Measurements from ENCODE around the gene MCCC1. TPM values are rescaled to one million over a fixed set of nuclear protein-coding genes. Genes with fewer than 3 reads are reported as not detected.

MCCC1 gene
- total and polyA plus RNA-seq, 2 experiments from 2014 or later = 20.4 to 21.5 TPM

- H3K9ac ChIP-seq = no peak overlapping the region
- 0 out of 2 replicates have a peak, but pooled peaks cover 7% of the 10 kb centered on the region for H3F3A ChIP-seq (ENCODE audit: insufficient read depth)
- H3K36me3 ChIP-seq (ENCODE audit: low read depth) = no peaks in the 10 kb centered on the region
- in situ Hi-C loops (cut with MboI) = loop anchor here (10.0 kb wide), 1 partner anchor 256 kb away; no protein-coding TSS in a partner anchor
- TF ChIP-seq EZH2 (IDR thresholded peaks at IDR 0.05; ENCODE audit: insufficient read depth, poor library complexity, severe bottlenecking) = no peak
- no peak for TF ChIP-seq EZH2phosphoT487 (IDR thresholded peaks at IDR 0.05; ENCODE audit: insufficient read depth, low read depth)
- H3K27ac ChIP-seq = no peak overlapping the region
- no peak overlapping the region for H2AFZ ChIP-seq
- no peaks in the 10 kb centered on the region for H3K9me2 ChIP-seq (ENCODE audit: insufficient read depth)
- H3K9me3 ChIP-seq (ENCODE audit: low read depth) = no peaks in the 10 kb centered on the region
- 0 out of 2 replicates have a peak, but pooled peaks cover 4% of the 10 kb centered on the region for H3K27me3 ChIP-seq (replicated peaks; ENCODE audit: insufficient read depth)
- no peak overlapping the region for H3K4me3 ChIP-seq
- peak; percentile 39 for DNase-seq
- no peak overlapping the region for H3K4me2 ChIP-seq (ENCODE audit: unreplicated experiment)
- no peaks in the 10 kb centered on the region for H4K20me1 ChIP-seq (ENCODE audit: insufficient read depth)
- H3K79me2 ChIP-seq (ENCODE audit: insufficient read depth) = no peaks in the 10 kb centered on the region
- peaks cover 12% of the 10 kb centered on the region; the same call in 1 of the 2 replicates for H3K4me1 ChIP-seq (ENCODE audit: insufficient read depth)
- 15 to 19% methylated on average over 1 of the region's 1 CpG for WGBS, 2 experiments (ENCODE audit: low coverage in 1 of 2, low lambda C conversion rate in 2 of 2, missing lambda C conversion rate in 2 of 2)
Observed at GRCh38 chr3:183129243-183129642, 29.9 kb upstream of the MCCC1 start.

DNA sequence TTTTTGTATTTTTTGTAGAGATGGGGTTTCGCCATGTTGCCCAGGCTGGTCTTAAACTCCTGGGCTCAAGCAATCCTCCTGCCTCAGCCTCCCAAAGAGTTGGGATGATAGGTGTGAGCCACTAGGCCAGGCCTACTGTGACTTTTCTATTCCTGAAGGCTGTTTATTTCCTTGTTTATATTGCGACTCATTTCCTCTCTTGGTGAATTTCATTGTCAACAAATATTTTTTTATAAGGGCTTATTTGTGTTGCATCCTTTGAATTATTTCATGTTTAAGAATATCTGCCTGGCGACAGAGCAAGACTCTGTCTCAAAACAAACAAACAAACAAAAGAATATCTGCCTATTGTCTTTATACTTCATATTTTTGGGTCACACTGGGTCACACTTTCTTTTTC, 29.4 kb upstream of the MCCC1 start:
- Histone ChIP-seq H3K9me3 (ENCODE audit: low read depth) (no peaks in the 10 kb centered on the region), H3F3A (ENCODE audit: insufficient read depth) (0 out of 2 replicates have a peak, but pooled peaks cover 7% of the 10 kb centered on the region), H3K4me3 (no peak overlapping the region), H2AFZ (no peak overlapping the region), H3K27me3 (replicated peaks; ENCODE audit: insufficient read depth) (0 out of 2 replicates have a peak, but pooled peaks cover 4% of the 10 kb centered on the region), H4K20me1 (ENCODE audit: insufficient read depth) (no peaks in the 10 kb centered on the region), H3K9me2 (ENCODE audit: insufficient read depth) (no peaks in the 10 kb centered on the region), H3K27ac (no peak overlapping the region), H3K4me1 (ENCODE audit: insufficient read depth) (peaks cover 12% of the 10 kb centered on the region; the same call in 1 of the 2 replicates), H3K36me3 (ENCODE audit: low read depth) (no peaks in the 10 kb centered on the region), H3K4me2 (ENCODE audit: unreplicated experiment) (no peak overlapping the region), H3K79me2 (ENCODE audit: insufficient read depth) (no peaks in the 10 kb centered on the region), H3K9ac (no peak overlapping the region)
- WGBS, 2 experiments (ENCODE audit: low coverage in 1 of 2, low lambda C conversion rate in 2 of 2, missing lambda C conversion rate in 2 of 2) = 73 to 84% methylated on average over 3 of the region's 3 CpGs
- no peak for TF ChIP-seq EZH2phosphoT487 (IDR thresholded peaks at IDR 0.05; ENCODE audit: insufficient read depth, low read depth)
- no peak for TF ChIP-seq EZH2 (IDR thresholded peaks at IDR 0.05; ENCODE audit: insufficient read depth, poor library complexity, severe bottlenecking)
- in situ Hi-C loops (cut with MboI) = loop anchor here (10.0 kb wide), 1 partner anchor 256 kb away; no protein-coding TSS in a partner anchor
- DNase-seq = no peak

DNA sequence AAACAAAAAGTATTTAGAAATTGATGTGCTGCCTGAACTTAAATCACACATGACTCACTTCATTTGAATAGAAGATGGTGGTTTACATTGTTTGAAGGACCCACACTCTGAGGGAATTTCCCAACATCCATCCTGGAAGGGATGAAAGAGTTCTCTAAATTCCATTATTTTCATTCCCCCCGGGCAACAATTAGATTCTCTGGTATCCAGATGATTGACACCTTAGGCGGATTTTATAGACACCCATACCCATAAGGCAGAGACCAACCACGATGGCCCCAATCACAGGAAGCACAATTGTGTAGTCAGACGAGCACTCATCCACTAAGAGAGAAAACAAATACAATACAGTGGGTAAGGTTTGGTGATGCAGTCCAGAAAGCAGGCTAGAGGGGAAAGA, 24.6 kb upstream of the MCCC1 start:
- H3K36me3 ChIP-seq (ENCODE audit: low read depth) = no peaks in the 10 kb centered on the region
- no peaks in the 10 kb centered on the region for H4K20me1 ChIP-seq (ENCODE audit: insufficient read depth)
- H2AFZ ChIP-seq = no peak overlapping the region
- no peaks in the 10 kb centered on the region for H3K9me2 ChIP-seq (ENCODE audit: insufficient read depth)
- WGBS, 2 experiments (ENCODE audit: low coverage in 1 of 2, low lambda C conversion rate in 2 of 2, missing lambda C conversion rate in 2 of 2) = 54 to 56% methylated on average over 4 of the region's 4 CpGs
- no peaks in the 10 kb centered on the region for H3K79me2 ChIP-seq (ENCODE audit: insufficient read depth)
- no peaks in the 10 kb centered on the region for H3K27me3 ChIP-seq (replicated peaks; ENCODE audit: insufficient read depth)
- H3K4me3 ChIP-seq = no peak overlapping the region
- no peaks in the 10 kb centered on the region for H3K9me3 ChIP-seq (ENCODE audit: low read depth)
- H3F3A ChIP-seq (ENCODE audit: insufficient read depth) = no peaks in the 10 kb centered on the region
- no peak for DNase-seq
- H3K9ac ChIP-seq = no peak overlapping the region
- H3K27ac ChIP-seq = no peak overlapping the region
- no peak overlapping the region for H3K4me2 ChIP-seq (ENCODE audit: unreplicated experiment)
- H3K4me1 ChIP-seq (ENCODE audit: insufficient read depth) = no peaks in the 10 kb centered on the region
- TF ChIP-seq EZH2phosphoT487 (IDR thresholded peaks at IDR 0.05; ENCODE audit: insufficient read depth, low read depth) (no peak), EZH2 (IDR thresholded peaks at IDR 0.05; ENCODE audit: insufficient read depth, poor library complexity, severe bottlenecking) (no peak)
- in situ Hi-C loops (cut with MboI) = loop anchor here (10.0 kb wide), 1 partner anchor 261 kb away; no protein-coding TSS in a partner anchor

DNA sequence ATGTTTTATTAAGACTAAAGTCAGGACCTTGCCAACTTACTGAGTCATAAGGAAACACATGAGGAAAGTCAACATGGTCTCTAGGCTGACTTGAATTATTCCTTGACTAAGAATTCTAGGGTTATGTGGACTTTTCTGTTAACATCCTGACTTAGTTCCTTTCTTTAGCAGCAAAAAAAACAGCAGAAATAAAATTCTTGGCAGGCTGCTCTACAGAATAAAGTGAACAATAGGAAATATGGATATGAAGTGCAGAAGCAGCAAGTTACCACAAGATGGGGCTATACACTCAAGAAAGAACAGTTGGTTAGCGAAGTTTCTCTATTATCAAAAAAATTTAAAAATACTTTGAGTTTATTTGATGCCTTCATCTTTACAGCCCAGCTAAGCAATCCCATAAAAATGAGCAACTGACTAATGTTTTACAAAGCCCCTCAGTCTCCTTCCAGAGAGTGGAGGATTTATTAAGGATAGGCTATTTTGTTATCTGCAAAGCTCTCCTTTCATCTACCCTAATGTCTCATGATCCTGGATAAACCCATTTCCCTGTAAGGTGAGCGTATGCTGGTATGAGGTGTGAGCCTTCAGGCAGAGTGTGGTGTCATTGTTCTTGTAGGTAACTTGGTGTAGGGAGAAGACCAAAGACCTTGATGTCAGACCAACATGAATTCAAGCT, 23.1 kb upstream of the MCCC1 start:
- TF ChIP-seq EZH2 (IDR thresholded peaks at IDR 0.05; ENCODE audit: insufficient read depth, poor library complexity, severe bottlenecking) (no peak), EZH2phosphoT487 (IDR thresholded peaks at IDR 0.05; ENCODE audit: insufficient read depth, low read depth) (no peak)
- Histone ChIP-seq H3K4me1 (ENCODE audit: insufficient read depth) (no peaks in the 10 kb centered on the region), H3K9ac (no peak overlapping the region), H3K4me3 (no peak overlapping the region), H3F3A (ENCODE audit: insufficient read depth) (no peaks in the 10 kb centered on the region), H2AFZ (no peak overlapping the region), H3K4me2 (ENCODE audit: unreplicated experiment) (no peak overlapping the region), H3K9me2 (ENCODE audit: insufficient read depth) (no peaks in the 10 kb centered on the region), H3K27ac (no peak overlapping the region), H4K20me1 (ENCODE audit: insufficient read depth) (no peaks in the 10 kb centered on the region), H3K36me3 (ENCODE audit: low read depth) (no peaks in the 10 kb centered on the region), H3K27me3 (replicated peaks; ENCODE audit: insufficient read depth) (peaks cover 4% of the 10 kb centered on the region; the same call in 1 of the 2 replicates), H3K9me3 (ENCODE audit: low read depth) (no peaks in the 10 kb centered on the region), H3K79me2 (ENCODE audit: insufficient read depth) (no peaks in the 10 kb centered on the region)
- WGBS, 2 experiments (ENCODE audit: low coverage in 1 of 2, low lambda C conversion rate in 2 of 2, missing lambda C conversion rate in 2 of 2) = 30 to 34% methylated on average over 2 of the region's 2 CpGs
- DNase-seq = peak; percentile 73
- in situ Hi-C loops (cut with MboI) = loop anchor here (10.0 kb wide), 1 partner anchor 262 kb away; no protein-coding TSS in a partner anchor
